ENCODE data around the gene ACAA2. TPM values are rescaled to one million over a fixed set of nuclear protein-coding genes. Genes with fewer than 3 reads are reported as not detected.

The ACAA2 gene
- total RNA-seq, 1 experiment from 2014 or later, result 136 TPM

DNA sequence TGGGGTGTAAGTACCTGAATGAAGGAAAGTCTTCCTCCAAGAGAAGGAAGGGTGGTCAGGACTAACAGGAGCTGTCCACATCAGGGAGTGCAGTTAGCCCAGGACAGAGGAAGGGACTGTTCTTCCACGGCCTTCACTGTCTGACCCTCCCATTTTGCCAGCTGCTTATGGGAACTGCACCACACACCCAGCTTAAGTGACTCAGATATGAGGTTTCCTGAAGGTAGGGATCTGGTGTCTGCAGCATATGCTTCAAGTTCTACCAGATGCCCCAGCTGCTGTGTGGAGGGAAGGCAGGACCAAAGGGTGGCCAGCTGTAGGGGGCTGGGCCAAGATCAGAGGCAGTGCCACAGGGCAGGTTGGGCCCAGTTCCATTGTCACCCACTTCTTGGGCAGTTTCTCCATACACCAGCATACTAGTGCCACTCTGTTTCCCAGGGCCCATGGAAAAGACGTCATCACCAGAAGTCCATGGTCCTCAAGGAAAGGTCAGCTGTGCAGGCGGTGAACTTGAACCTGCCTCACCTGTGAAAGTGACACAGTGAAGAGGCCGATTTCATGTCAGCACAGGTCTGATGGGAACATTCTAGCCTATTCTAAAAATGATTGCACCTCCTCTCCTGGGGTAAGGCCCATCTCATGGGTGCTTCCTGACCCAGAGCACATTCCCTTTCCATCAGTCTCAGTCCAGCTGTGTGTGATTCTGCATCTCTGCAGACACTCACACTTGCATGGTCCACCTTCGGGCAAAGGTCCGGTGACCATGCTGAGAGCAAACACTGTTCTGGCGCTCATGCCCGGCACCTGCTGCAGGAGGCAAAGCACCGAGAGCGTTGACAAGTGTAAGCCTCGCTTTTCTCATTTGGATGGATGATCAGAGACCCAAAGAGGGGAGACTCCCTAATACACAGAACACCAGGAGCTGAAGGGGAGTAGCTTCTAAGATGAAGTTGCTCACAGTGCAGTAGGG is 68.0 kb downstream of the ACAA2 start:
- H3K27ac Mint-ChIP-seq, result no peak overlapping the region
- no peaks in the 10 kb centered on the region for H3K36me3 Mint-ChIP-seq
- peaks cover 25% of the 10 kb centered on the region for H3K4me1 Mint-ChIP-seq
- CTCF ChIA-PET, result interaction anchor here (0.7 kb wide), 1 partner anchor 113 kb away, joined by 3 read pairs; no protein-coding TSS in a partner anchor
- no peaks in the 10 kb centered on the region; the same call in 1 of the 2 replicates for H3K27me3 Mint-ChIP-seq (ENCODE audit: low read depth)
- no peak for ATAC-seq
- peaks cover 9% of the 10 kb centered on the region for H3K9me3 Mint-ChIP-seq
- POLR2A ChIA-PET, result no interaction called here
- DNase-seq (ENCODE audit: low spot score), result no peak
- H3K4me3 Mint-ChIP-seq, result no peak overlapping the region
- no peak for TF ChIP-seq ZNF138 (CRISPR knock-in tag; conservative IDR thresholded peaks at IDR 0.05)
- TF ChIP-seq, protein P1, sequence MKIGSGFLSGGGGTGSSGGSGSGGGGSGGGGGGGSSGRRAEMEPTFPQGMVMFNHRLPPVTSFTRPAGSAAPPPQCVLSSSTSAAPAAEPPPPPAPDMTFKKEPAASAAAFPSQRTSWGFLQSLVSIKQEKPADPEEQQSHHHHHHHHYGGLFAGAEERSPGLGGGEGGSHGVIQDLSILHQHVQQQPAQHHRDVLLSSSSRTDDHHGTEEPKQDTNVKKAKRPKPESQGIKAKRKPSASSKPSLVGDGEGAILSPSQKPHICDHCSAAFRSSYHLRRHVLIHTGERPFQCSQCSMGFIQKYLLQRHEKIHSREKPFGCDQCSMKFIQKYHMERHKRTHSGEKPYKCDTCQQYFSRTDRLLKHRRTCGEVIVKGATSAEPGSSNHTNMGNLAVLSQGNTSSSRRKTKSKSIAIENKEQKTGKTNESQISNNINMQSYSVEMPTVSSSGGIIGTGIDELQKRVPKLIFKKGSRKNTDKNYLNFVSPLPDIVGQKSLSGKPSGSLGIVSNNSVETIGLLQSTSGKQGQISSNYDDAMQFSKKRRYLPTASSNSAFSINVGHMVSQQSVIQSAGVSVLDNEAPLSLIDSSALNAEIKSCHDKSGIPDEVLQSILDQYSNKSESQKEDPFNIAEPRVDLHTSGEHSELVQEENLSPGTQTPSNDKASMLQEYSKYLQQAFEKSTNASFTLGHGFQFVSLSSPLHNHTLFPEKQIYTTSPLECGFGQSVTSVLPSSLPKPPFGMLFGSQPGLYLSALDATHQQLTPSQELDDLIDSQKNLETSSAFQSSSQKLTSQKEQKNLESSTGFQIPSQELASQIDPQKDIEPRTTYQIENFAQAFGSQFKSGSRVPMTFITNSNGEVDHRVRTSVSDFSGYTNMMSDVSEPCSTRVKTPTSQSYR (CRISPR knock-in tag; IDR thresholded peaks at IDR 0.05), result no peak
- TF ChIP-seq SOX15 (CRISPR knock-in tag; IDR thresholded peaks at IDR 0.05), result no peak
- TF ChIP-seq CBFB (CRISPR knock-in tag; IDR thresholded peaks at IDR 0.05; ENCODE audit: low read depth), result no peak

DNA sequence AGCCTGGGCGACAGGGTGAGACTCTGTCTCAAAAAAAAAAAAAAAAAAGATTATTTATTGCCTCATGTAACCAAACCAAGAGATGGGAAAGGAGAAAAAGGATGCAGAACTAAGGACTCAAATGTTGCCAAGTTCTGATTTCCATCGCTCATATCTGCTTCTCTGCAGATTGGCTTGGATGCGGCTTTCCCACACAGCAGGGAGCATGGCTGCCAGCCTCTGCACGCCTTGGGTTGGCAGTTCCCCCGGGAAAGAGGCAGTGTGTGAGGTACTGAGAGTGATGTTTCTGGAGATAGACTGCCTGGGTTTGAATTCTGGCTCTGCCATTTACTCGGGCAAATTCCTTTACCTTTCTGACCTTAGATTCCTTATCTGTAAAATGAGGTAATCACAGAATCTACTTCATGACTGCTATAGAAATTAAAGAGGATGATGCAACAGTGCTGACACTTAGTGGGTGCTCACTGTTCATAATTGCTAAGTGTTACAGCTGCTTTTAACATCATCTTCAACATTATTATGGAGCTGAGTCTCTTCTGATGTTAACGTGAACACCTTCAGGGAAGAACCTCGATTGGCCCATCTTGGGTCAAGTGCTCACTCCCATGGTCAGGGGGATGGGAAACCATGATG is 68.8 kb downstream of the ACAA2 start:
- H3K9me3 Mint-ChIP-seq, result peaks cover 9% of the 10 kb centered on the region
- no peak for DNase-seq (ENCODE audit: low spot score)
- H3K27me3 Mint-ChIP-seq (ENCODE audit: low read depth), result no peaks in the 10 kb centered on the region; the same call in 1 of the 2 replicates
- POLR2A ChIA-PET, result no interaction called here
- H3K4me1 Mint-ChIP-seq, result peaks cover 25% of the 10 kb centered on the region
- H3K36me3 Mint-ChIP-seq, result no peaks in the 10 kb centered on the region
- ATAC-seq, result no peak
- H3K4me3 Mint-ChIP-seq, result no peak overlapping the region
- CTCF ChIA-PET, result interaction anchor here (0.7 kb wide), 1 partner anchor 114 kb away, joined by 3 read pairs; no protein-coding TSS in a partner anchor
- no peak overlapping the region for H3K27ac Mint-ChIP-seq
- TF ChIP-seq, protein P2, sequence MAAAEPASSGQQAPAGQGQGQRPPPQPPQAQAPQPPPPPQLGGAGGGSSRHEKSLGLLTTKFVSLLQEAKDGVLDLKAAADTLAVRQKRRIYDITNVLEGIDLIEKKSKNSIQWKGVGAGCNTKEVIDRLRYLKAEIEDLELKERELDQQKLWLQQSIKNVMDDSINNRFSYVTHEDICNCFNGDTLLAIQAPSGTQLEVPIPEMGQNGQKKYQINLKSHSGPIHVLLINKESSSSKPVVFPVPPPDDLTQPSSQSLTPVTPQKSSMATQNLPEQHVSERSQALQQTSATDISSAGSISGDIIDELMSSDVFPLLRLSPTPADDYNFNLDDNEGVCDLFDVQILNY (CRISPR knock-in tag; IDR thresholded peaks at IDR 0.05), result no peak
- no peak for TF ChIP-seq ZNF138 (CRISPR knock-in tag; conservative IDR thresholded peaks at IDR 0.05)
- no peak for TF ChIP-seq ZNF396 (CRISPR knock-in tag; IDR thresholded peaks at IDR 0.05; ENCODE audit: borderline replicate concordance)
- no peak for TF ChIP-seq CREM (CRISPR knock-in tag; IDR thresholded peaks at IDR 0.05)
- no peak for TF ChIP-seq NR1H2 (CRISPR knock-in tag; IDR thresholded peaks at IDR 0.05)
- TF ChIP-seq, protein P3, sequence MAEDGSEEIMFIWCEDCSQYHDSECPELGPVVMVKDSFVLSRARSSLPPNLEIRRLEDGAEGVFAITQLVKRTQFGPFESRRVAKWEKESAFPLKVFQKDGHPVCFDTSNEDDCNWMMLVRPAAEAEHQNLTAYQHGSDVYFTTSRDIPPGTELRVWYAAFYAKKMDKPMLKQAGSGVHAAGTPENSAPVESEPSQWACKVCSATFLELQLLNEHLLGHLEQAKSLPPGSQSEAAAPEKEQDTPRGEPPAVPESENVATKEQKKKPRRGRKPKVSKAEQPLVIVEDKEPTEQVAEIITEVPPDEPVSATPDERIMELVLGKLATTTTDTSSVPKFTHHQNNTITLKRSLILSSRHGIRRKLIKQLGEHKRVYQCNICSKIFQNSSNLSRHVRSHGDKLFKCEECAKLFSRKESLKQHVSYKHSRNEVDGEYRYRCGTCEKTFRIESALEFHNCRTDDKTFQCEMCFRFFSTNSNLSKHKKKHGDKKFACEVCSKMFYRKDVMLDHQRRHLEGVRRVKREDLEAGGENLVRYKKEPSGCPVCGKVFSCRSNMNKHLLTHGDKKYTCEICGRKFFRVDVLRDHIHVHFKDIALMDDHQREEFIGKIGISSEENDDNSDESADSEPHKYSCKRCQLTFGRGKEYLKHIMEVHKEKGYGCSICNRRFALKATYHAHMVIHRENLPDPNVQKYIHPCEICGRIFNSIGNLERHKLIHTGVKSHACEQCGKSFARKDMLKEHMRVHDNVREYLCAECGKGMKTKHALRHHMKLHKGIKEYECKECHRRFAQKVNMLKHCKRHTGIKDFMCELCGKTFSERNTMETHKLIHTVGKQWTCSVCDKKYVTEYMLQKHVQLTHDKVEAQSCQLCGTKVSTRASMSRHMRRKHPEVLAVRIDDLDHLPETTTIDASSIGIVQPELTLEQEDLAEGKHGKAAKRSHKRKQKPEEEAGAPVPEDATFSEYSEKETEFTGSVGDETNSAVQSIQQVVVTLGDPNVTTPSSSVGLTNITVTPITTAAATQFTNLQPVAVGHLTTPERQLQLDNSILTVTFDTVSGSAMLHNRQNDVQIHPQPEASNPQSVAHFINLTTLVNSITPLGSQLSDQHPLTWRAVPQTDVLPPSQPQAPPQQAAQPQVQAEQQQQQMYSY (CRISPR knock-in tag; IDR thresholded peaks at IDR 0.05), result no peak
- TF ChIP-seq JUN (CRISPR knock-in tag; IDR thresholded peaks at IDR 0.05), result no peak
- TF ChIP-seq, protein P4, sequence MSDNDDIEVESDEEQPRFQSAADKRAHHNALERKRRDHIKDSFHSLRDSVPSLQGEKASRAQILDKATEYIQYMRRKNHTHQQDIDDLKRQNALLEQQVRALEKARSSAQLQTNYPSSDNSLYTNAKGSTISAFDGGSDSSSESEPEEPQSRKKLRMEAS (CRISPR knock-in tag; IDR thresholded peaks at IDR 0.05), result no peak
- TF ChIP-seq ZNF232 (CRISPR knock-in tag; IDR thresholded peaks at IDR 0.05), result no peak
- TF ChIP-seq ZNF423 (CRISPR knock-in tag; IDR thresholded peaks at IDR 0.05), result no peak
- TF ChIP-seq, protein P5, sequence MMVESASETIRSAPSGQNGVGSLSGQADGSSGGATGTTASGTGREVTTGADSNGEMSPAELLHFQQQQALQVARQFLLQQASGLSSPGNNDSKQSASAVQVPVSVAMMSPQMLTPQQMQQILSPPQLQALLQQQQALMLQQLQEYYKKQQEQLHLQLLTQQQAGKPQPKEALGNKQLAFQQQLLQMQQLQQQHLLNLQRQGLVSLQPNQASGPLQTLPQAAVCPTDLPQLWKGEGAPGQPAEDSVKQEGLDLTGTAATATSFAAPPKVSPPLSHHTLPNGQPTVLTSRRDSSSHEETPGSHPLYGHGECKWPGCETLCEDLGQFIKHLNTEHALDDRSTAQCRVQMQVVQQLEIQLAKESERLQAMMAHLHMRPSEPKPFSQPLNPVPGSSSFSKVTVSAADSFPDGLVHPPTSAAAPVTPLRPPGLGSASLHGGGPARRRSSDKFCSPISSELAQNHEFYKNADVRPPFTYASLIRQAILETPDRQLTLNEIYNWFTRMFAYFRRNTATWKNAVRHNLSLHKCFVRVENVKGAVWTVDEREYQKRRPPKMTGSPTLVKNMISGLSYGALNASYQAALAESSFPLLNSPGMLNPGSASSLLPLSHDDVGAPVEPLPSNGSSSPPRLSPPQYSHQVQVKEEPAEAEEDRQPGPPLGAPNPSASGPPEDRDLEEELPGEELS (CRISPR knock-in tag; IDR thresholded peaks at IDR 0.05), result no peak
- TF ChIP-seq RELA (CRISPR knock-in tag; IDR thresholded peaks at IDR 0.05; ENCODE audit: borderline replicate concordance), result no peak
- TF ChIP-seq, protein P6, sequence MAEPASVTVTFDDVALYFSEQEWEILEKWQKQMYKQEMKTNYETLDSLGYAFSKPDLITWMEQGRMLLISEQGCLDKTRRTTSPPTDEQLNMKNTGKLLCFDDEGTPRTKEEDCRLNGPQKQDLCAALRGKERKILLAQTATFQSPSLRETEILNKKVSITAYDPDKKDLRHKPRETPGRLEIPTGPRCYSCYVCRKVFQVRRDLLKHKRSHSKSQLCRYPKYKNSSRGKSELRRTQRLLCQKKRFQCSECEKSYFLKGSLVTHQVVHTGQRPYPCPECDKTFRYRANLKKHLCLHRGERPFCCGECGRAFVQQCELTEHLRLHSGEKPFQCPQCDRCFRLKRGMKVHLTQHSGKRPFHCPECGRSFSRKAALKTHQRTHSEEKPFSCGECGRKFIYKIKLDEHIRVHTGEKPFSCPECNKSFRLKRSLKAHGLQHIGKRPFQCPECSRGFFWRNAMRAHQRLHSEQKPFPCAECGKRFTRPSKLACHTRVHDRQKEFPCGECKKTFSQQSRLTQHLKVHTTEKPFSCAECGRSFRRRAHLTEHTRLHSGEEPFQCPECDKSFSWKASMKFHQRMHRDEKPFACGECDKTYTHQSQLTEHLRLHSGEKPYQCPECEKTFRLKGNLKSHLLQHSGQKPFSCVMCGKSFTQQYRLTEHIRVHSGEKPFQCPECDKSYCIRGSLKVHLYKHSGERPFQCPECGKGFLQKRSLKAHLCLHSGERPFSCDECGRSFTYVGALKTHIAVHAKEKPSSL (CRISPR knock-in tag; conservative IDR thresholded peaks at IDR 0.05), result no peak
- TF ChIP-seq TEAD1 (CRISPR knock-in tag; IDR thresholded peaks at IDR 0.05), result no peak
- no peak for TF ChIP-seq RORB (CRISPR knock-in tag; IDR thresholded peaks at IDR 0.05)
- no peak for TF ChIP-seq SMAD4 (CRISPR knock-in tag; IDR thresholded peaks at IDR 0.05)
- TF ChIP-seq, protein P7, sequence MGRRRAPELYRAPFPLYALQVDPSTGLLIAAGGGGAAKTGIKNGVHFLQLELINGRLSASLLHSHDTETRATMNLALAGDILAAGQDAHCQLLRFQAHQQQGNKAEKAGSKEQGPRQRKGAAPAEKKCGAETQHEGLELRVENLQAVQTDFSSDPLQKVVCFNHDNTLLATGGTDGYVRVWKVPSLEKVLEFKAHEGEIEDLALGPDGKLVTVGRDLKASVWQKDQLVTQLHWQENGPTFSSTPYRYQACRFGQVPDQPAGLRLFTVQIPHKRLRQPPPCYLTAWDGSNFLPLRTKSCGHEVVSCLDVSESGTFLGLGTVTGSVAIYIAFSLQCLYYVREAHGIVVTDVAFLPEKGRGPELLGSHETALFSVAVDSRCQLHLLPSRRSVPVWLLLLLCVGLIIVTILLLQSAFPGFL (CRISPR knock-in tag; IDR thresholded peaks at IDR 0.05; ENCODE audit: borderline replicate concordance), result no peak

Measured in WTC11 (cell line).